ENCODE results near the gene AMN.

- TF ChIP-seq CTCF (IDR thresholded peaks at IDR 0.05; ENCODE audit: low read length) (no peak), EZH2phosphoT487 (IDR thresholded peaks at IDR 0.05; ENCODE audit: low read length) (no peak), EZH2 (optimal IDR thresholded peaks at IDR 0.05; ENCODE audit: low read depth, low read length) (no peak)
These were observed 20.8 kb upstream of the AMN start for GRCh38 chr14:102901633-102902032.

All from MM.1S (cell line).